HEK293 (cell line): ENCODE measurements around the gene SBF1.

Source experiments
- FEZF1 ChIP-seq: fragments of 450-650 bp; formaldehyde crosslinking; IDR thresholded peaks from 2 replicates; pipeline ENCODE4 v1.5.1; 2016; ENCODE audit warnings: missing biosample characterization, missing genetic modification characterization
- GLI4 ChIP-seq: fragments of 450-650 bp; formaldehyde crosslinking; IDR thresholded peaks from 2 replicates; pipeline ENCODE4 v1.5.1; 2016; ENCODE audit warnings: missing biosample characterization, missing genetic modification characterization
- HOXD13 ChIP-seq: sonication (generic); formaldehyde crosslinking; IDR thresholded peaks from 2 replicates; pipeline ENCODE4 v1.8.0; 2022; ENCODE audit warnings: missing genetic modification reagents, borderline replicate concordance
- PRDM6 ChIP-seq: fragments of 450-650 bp; formaldehyde crosslinking; IDR thresholded peaks from 2 replicates; pipeline ENCODE4 v1.5.1; 2017; ENCODE audit warnings: missing biosample characterization, missing genetic modification characterization
- ZBTB20 ChIP-seq: fragments of 450-650 bp; formaldehyde crosslinking; IDR thresholded peaks from 2 replicates; pipeline ENCODE4 v1.5.1; 2016; ENCODE audit warnings: missing biosample characterization, missing genetic modification characterization
- ZNF10 ChIP-seq: fragments of 450-650 bp; formaldehyde crosslinking; IDR thresholded peaks from 2 replicates; pipeline ENCODE4 v1.5.1; 2017; ENCODE audit warnings: missing biosample characterization, missing genetic modification characterization
- ZNF19 ChIP-seq: fragments of 450-650 bp; formaldehyde crosslinking; IDR thresholded peaks from 2 replicates; pipeline ENCODE4; 2016; ENCODE audit warnings: missing biosample characterization, missing genetic modification characterization, low read depth
- ZSCAN16 ChIP-seq: fragments of 450-650 bp; formaldehyde crosslinking; IDR thresholded peaks from 2 replicates; pipeline ENCODE4 v1.5.1; 2016; ENCODE audit warnings: missing biosample characterization, missing genetic modification characterization
- TF ChIP-seq, protein P1 (sequence below): fragments of 450-650 bp; formaldehyde crosslinking; IDR thresholded peaks from 2 replicates; pipeline ENCODE4 v1.5.1; 2017; ENCODE audit warnings: missing biosample characterization, missing genetic modification characterization
- TF ChIP-seq, protein P2 (sequence below): fragments of 450-650 bp; formaldehyde crosslinking; IDR thresholded peaks from 2 replicates; pipeline ENCODE4 v1.5.1; 2016; ENCODE audit warnings: missing biosample characterization, missing genetic modification characterization
- TF ChIP-seq, protein P3 (sequence below): fragments of 450-650 bp; formaldehyde crosslinking; IDR thresholded peaks from 2 replicates; pipeline ENCODE4 v1.5.1; 2016; ENCODE audit warnings: missing biosample characterization, missing genetic modification characterization, borderline replicate concordance

Gene SBF1

GRCh38 chr22:50485221-50486131 lies 10.6 kb upstream of the SBF1 start (continued):
- no peak for TF ChIP-seq ZSCAN16
- TF ChIP-seq FEZF1 (tag by site-specific recombination) = no peak
- no peak for TF ChIP-seq ZBTB20 (tag by site-specific recombination)
- no peak for TF ChIP-seq ZNF10 (tag by site-specific recombination)
- TF ChIP-seq GLI4 = no peak
- TF ChIP-seq, protein P1, sequence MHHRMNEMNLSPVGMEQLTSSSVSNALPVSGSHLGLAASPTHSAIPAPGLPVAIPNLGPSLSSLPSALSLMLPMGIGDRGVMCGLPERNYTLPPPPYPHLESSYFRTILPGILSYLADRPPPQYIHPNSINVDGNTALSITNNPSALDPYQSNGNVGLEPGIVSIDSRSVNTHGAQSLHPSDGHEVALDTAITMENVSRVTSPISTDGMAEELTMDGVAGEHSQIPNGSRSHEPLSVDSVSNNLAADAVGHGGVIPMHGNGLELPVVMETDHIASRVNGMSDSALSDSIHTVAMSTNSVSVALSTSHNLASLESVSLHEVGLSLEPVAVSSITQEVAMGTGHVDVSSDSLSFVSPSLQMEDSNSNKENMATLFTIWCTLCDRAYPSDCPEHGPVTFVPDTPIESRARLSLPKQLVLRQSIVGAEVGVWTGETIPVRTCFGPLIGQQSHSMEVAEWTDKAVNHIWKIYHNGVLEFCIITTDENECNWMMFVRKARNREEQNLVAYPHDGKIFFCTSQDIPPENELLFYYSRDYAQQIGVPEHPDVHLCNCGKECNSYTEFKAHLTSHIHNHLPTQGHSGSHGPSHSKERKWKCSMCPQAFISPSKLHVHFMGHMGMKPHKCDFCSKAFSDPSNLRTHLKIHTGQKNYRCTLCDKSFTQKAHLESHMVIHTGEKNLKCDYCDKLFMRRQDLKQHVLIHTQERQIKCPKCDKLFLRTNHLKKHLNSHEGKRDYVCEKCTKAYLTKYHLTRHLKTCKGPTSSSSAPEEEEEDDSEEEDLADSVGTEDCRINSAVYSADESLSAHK = no peak
- TF ChIP-seq PRDM6 (tag by site-specific recombination) = no peak
- TF ChIP-seq HOXD13 (CRISPR knock-in tag) = no peak
- TF ChIP-seq ZNF19 (tag by site-specific recombination) = no peak
- TF ChIP-seq, protein P2, sequence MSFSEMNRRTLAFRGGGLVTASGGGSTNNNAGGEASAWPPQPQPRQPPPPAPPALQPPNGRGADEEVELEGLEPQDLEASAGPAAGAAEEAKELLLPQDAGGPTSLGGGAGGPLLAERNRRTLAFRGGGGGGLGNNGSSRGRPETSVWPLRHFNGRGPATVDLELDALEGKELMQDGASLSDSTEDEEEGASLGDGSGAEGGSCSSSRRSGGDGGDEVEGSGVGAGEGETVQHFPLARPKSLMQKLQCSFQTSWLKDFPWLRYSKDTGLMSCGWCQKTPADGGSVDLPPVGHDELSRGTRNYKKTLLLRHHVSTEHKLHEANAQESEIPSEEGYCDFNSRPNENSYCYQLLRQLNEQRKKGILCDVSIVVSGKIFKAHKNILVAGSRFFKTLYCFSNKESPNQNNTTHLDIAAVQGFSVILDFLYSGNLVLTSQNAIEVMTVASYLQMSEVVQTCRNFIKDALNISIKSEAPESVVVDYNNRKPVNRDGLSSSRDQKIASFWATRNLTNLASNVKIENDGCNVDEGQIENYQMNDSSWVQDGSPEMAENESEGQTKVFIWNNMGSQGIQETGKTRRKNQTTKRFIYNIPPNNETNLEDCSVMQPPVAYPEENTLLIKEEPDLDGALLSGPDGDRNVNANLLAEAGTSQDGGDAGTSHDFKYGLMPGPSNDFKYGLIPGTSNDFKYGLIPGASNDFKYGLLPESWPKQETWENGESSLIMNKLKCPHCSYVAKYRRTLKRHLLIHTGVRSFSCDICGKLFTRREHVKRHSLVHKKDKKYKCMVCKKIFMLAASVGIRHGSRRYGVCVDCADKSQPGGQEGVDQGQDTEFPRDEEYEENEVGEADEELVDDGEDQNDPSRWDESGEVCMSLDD (tag by site-specific recombination) = no peak
- TF ChIP-seq, protein P3, sequence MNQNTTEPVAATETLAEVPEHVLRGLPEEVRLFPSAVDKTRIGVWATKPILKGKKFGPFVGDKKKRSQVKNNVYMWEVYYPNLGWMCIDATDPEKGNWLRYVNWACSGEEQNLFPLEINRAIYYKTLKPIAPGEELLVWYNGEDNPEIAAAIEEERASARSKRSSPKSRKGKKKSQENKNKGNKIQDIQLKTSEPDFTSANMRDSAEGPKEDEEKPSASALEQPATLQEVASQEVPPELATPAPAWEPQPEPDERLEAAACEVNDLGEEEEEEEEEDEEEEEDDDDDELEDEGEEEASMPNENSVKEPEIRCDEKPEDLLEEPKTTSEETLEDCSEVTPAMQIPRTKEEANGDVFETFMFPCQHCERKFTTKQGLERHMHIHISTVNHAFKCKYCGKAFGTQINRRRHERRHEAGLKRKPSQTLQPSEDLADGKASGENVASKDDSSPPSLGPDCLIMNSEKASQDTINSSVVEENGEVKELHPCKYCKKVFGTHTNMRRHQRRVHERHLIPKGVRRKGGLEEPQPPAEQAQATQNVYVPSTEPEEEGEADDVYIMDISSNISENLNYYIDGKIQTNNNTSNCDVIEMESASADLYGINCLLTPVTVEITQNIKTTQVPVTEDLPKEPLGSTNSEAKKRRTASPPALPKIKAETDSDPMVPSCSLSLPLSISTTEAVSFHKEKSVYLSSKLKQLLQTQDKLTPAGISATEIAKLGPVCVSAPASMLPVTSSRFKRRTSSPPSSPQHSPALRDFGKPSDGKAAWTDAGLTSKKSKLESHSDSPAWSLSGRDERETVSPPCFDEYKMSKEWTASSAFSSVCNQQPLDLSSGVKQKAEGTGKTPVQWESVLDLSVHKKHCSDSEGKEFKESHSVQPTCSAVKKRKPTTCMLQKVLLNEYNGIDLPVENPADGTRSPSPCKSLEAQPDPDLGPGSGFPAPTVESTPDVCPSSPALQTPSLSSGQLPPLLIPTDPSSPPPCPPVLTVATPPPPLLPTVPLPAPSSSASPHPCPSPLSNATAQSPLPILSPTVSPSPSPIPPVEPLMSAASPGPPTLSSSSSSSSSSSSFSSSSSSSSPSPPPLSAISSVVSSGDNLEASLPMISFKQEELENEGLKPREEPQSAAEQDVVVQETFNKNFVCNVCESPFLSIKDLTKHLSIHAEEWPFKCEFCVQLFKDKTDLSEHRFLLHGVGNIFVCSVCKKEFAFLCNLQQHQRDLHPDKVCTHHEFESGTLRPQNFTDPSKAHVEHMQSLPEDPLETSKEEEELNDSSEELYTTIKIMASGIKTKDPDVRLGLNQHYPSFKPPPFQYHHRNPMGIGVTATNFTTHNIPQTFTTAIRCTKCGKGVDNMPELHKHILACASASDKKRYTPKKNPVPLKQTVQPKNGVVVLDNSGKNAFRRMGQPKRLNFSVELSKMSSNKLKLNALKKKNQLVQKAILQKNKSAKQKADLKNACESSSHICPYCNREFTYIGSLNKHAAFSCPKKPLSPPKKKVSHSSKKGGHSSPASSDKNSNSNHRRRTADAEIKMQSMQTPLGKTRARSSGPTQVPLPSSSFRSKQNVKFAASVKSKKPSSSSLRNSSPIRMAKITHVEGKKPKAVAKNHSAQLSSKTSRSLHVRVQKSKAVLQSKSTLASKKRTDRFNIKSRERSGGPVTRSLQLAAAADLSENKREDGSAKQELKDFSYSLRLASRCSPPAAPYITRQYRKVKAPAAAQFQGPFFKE (tag by site-specific recombination) = no peak
